HepG2 (cell line): ENCODE measurements around the gene IQCN. TPM values are rescaled to one million over a fixed set of nuclear protein-coding genes. Genes with fewer than 3 reads are reported as not detected.
A peak's percentile ranks its signal among the peaks of the same experiment; 100 is the strongest.

Source experiments
- ARNT ChIP-seq: fragments of 450-650 bp; IDR thresholded peaks from 2 replicates; pipeline ENCODE4 v1.6.1; 2017
- BRF2 ChIP-seq: sonication (generic); formaldehyde crosslinking; IDR thresholded peaks from 2 replicates; pipeline ENCODE4 v1.8.1; 2022; ENCODE audit warnings: mild to moderate bottlenecking, missing genetic modification reagents
- DPF2 ChIP-seq: sonication (generic); formaldehyde crosslinking; IDR thresholded peaks from 2 replicates; pipeline ENCODE4 v1.4.0; 2020; ENCODE audit warnings: mild to moderate bottlenecking, low read depth, missing genetic modification reagents, borderline replicate concordance
- GTF3A ChIP-seq: sonication (generic); formaldehyde crosslinking; conservative IDR thresholded peaks from 2 replicates; pipeline ENCODE4 v1.4.0; 2020; ENCODE audit warnings: mild to moderate bottlenecking, missing genetic modification reagents
- HIC2 ChIP-seq: sonication (generic); formaldehyde crosslinking; IDR thresholded peaks from 2 replicates; pipeline ENCODE4 v1.9.0; 2022; ENCODE audit warnings: low read depth, missing genetic modification reagents
- HIVEP1 ChIP-seq: sonication (generic); formaldehyde crosslinking; IDR thresholded peaks from 2 replicates; pipeline ENCODE4 v1.4.0; 2020; ENCODE audit warnings: mild to moderate bottlenecking, missing genetic modification reagents
- HNF4G ChIP-seq, 2 experiments: sonication (generic) in 1 of 2; formaldehyde crosslinking in 1 of 2; IDR thresholded peaks; 2 replicates each; pipeline versions ENCODE4 v1.4.0 to v1.6.1; 2011 to 2020; ENCODE audit warnings: borderline replicate concordance in 2 of 2, low read depth in 2 of 2, mild to moderate bottlenecking in 2 of 2, low read length in 1 of 2, missing genetic modification reagents in 1 of 2, moderate library complexity in 1 of 2
- HNRNPUL1 ChIP-seq: fragments of 200-400 bp; formaldehyde crosslinking; IDR thresholded peaks from 2 replicates; pipeline ENCODE4 v1.6.1; 2017; ENCODE audit warnings: low read depth, mild to moderate bottlenecking, low read length, moderate library complexity
- MLX ChIP-seq: IDR thresholded peaks from 2 replicates; pipeline ENCODE4 v1.6.1; 2016
- NPAS2 ChIP-seq: sonication (generic); formaldehyde crosslinking; IDR thresholded peaks from 2 replicates; pipeline ENCODE4 v1.8.0; 2022; ENCODE audit warnings: mild to moderate bottlenecking, missing genetic modification reagents, borderline replicate concordance
- REST ChIP-seq, 2 experiments: IDR thresholded peaks; 2 replicates each; pipeline ENCODE4 v1.6.1; 2011 to 2012; ENCODE audit warnings: low read length in 2 of 2, borderline replicate concordance in 1 of 2, low read depth in 1 of 2, mild to moderate bottlenecking in 1 of 2, moderate library complexity in 1 of 2
- SP5 ChIP-seq: IDR thresholded peaks from 2 replicates; pipeline ENCODE4 v1.6.1; 2016; ENCODE audit warnings: low read depth, borderline replicate concordance
- TEAD3 ChIP-seq: optimal IDR thresholded peaks from 2 replicates; pipeline ENCODE3; 2016; ENCODE audit warnings: borderline replicate concordance
- TP53 ChIP-seq: sonication (generic); formaldehyde crosslinking; conservative IDR thresholded peaks from 2 replicates; pipeline ENCODE4 v1.4.0; 2020; ENCODE audit warnings: missing genetic modification reagents
- ZBTB20 ChIP-seq: sonication (generic); formaldehyde crosslinking; IDR thresholded peaks from 2 replicates; pipeline ENCODE4 v1.8.1; 2023; ENCODE audit warnings: missing genetic modification reagents, low read depth, mild to moderate bottlenecking, borderline replicate concordance
- ZBTB21 ChIP-seq: sonication (generic); formaldehyde crosslinking; IDR thresholded peaks from 2 replicates; pipeline ENCODE4 v1.4.0; 2020; ENCODE audit warnings: missing genetic modification reagents
- ZBTB43 ChIP-seq: sonication (generic); formaldehyde crosslinking; conservative IDR thresholded peaks from 2 replicates; pipeline ENCODE4 v1.4.0; 2020; ENCODE audit warnings: missing genetic modification reagents
- ZNF143 ChIP-seq: sonication (generic); formaldehyde crosslinking; IDR thresholded peaks from 2 replicates; pipeline ENCODE4 v1.4.0; 2020; ENCODE audit warnings: missing genetic modification reagents
- ZNF263 ChIP-seq: sonication (generic); formaldehyde crosslinking; IDR thresholded peaks from 2 replicates; pipeline ENCODE4 v1.4.0; 2020; ENCODE audit warnings: missing genetic modification reagents
- ZNF33A ChIP-seq: sonication (generic); formaldehyde crosslinking; IDR thresholded peaks from 2 replicates; pipeline ENCODE4 v1.5.1; 2020; ENCODE audit warnings: missing genetic modification reagents, mild to moderate bottlenecking, moderate library complexity, borderline replicate concordance
- ZNF44 ChIP-seq: sonication (generic); formaldehyde crosslinking; IDR thresholded peaks from 2 replicates; pipeline ENCODE4 v1.5.1; 2020; ENCODE audit warnings: mild to moderate bottlenecking, missing genetic modification reagents
- ZNF598 ChIP-seq: sonication (generic); formaldehyde crosslinking; IDR thresholded peaks from 2 replicates; pipeline ENCODE4 v1.5.1; 2020; ENCODE audit warnings: mild to moderate bottlenecking, missing genetic modification reagents, borderline replicate concordance
- polyA plus RNA-seq, 8 experiments: library from polyadenylated mRNA; depleted of rRNA in 3 of 8; stranded (reverse) in 7 of 8; unstranded in 1 of 8; fragments of >200 nt; fragmentation: Illumina TruSeq in 4 of 8; extraction: Trizol in 4 of 8; gene quantifications; 2 replicates each; pipeline versions ENCODE4 v1.2.1 to v1.2.3, GENCODE V29; 2011 to 2016; ENCODE audit warnings: low read depth in 4 of 8, missing spikeins in 1 of 8, mixed read lengths in 1 of 8; ENCODE audit not compliant: insufficient read depth in 1 of 8
- total RNA-seq, 5 experiments: library from RNA; depleted of rRNA; stranded (reverse); fragments of >200 nt; fragmentation: Illumina TruSeq; extraction: Trizol; gene quantifications; 2 replicates each; pipeline ENCODE4 v1.2.3, GENCODE V29; 2016; ENCODE audit warnings: low read depth in 1 of 5

Gene IQCN
- total and polyA plus RNA-seq, 2 of the 13 experiments (the other 11 are each of a cell fraction or from before 2014, with no cell fraction given): 0.04 to 0.18 TPM

GRCh38 chr19:18322318-18322758 lies 48.1 kb upstream of the IQCN start (continued):
- no peak for TF ChIP-seq BRF2 (CRISPR knock-in tag)
- no peak for TF ChIP-seq ARNT
- TF ChIP-seq ZNF44 (CRISPR knock-in tag): no peak
- TF ChIP-seq REST (IDR thresholded peaks at IDR 0.05; ENCODE audit: borderline replicate concordance in 1 of 2, low read depth in 1 of 2, low read length in 2 of 2): no peak
- TF ChIP-seq ZBTB43: no peak
- no peak for TF ChIP-seq TP53 (CRISPR knock-in tag)
- TF ChIP-seq ZNF263: 0 out of 2 replicates have a peak, but pooled peaks have one; percentile 13
- TF ChIP-seq ZNF33A (CRISPR knock-in tag): 0 out of 2 replicates have a peak, but pooled peaks have one; percentile 59
- no peak for TF ChIP-seq HIC2
- TF ChIP-seq ZNF143 (CRISPR knock-in tag): no peak
- TF ChIP-seq DPF2: no peak
- no peak for TF ChIP-seq HNRNPUL1
- TF ChIP-seq SP5 (CRISPR knock-in tag): no peak
- TF ChIP-seq ZNF598 (CRISPR knock-in tag): no peak
- no peak for TF ChIP-seq GTF3A (CRISPR knock-in tag)
- peak; percentile 28; the same call in 1 of the 2 replicates for TF ChIP-seq MLX
- no peak for TF ChIP-seq ZBTB20 (CRISPR knock-in tag)
- TF ChIP-seq ZBTB21 (CRISPR knock-in tag): no peak
- TF ChIP-seq NPAS2 (CRISPR knock-in tag): no peak
- no peak for TF ChIP-seq HIVEP1
- peak; percentile 49; the same call in 1 of the 2 replicates for TF ChIP-seq HNF4G (IDR thresholded peaks at IDR 0.05; ENCODE audit: borderline replicate concordance, low read depth, low read length)
- no peak for TF ChIP-seq HNF4G (CRISPR knock-in tag; IDR thresholded peaks at IDR 0.05; ENCODE audit: borderline replicate concordance, low read depth)
- TF ChIP-seq TEAD3 (CRISPR knock-in tag): peak; percentile 79
